CD4-positive, alpha-beta T cell treated with Interleukin-4 for 1 hour (primary cell): ENCODE measurements around the gene GATM.
"Not testable (repeated sequence)": the region's sequence is repeated elsewhere in the genome, so short reads cannot be mapped to it uniquely, and the experiment has no call there.

ENCODE experiments used
- DNase-seq, 2 donors: peaks; one replicate each; pipeline ENCODE4 v3.0.0-alpha.2; 2020 to 2022

GATM gene

GRCh38 chr15:45347989-45348388 is 30.4 kb downstream of the GATM start:
- DNase-seq: no peak

GRCh38 chr15:45347033-45347432 is 31.3 kb downstream of the GATM start:
- DNase-seq: no peak

- DNase-seq: no peak
Observed at GRCh38 chr15:45346381-45346780, 32.0 kb downstream of the GATM start.

- no peak for DNase-seq
Observed at GRCh38 chr15:45343258-45343860, 35.0 kb downstream of the GATM start.

- DNase-seq: no peak
Observed at GRCh38 chr15:45341790-45342189, 36.6 kb downstream of the GATM start.

- DNase-seq: no peak
Observed at GRCh38 chr15:45340429-45340828, 37.9 kb downstream of the GATM start.

- peak in 1 of 2 donors; percentile 10 for DNase-seq
Observed at GRCh38 chr15:45338417-45338816, 39.9 kb downstream of the GATM start.

- no peak for DNase-seq
Observed at GRCh38 chr15:45337224-45337623, 41.1 kb downstream of the GATM start.

- DNase-seq: no peak
Observed at GRCh38 chr15:45333550-45333949, 44.8 kb downstream of the GATM start.

GRCh38 chr15:45332694-45333093 is 45.6 kb downstream of the GATM start:
- DNase-seq: no peak

- no peak for DNase-seq
Observed at GRCh38 chr15:45331972-45332371, 46.4 kb downstream of the GATM start.

GRCh38 chr15:45328663-45329062 is 49.7 kb downstream of the GATM start:
- no peak for DNase-seq

- DNase-seq: no peak
Observed at GRCh38 chr15:45326741-45327140, 51.6 kb downstream of the GATM start.

GRCh38 chr15:45326280-45326679 is 52.1 kb downstream of the GATM start:
- DNase-seq: no peak

GRCh38 chr15:45320581-45321205 is 57.7 kb downstream of the GATM start:
- no peak for DNase-seq

GRCh38 chr15:45319472-45320214 is 58.7 kb downstream of the GATM start:
- no peak for DNase-seq

GRCh38 chr15:45314960-45315359 is 63.4 kb downstream of the GATM start:
- DNase-seq: no peak

- DNase-seq: not testable (repeated sequence)
Observed at GRCh38 chr15:45314117-45314516, 64.2 kb downstream of the GATM start.
